ENCODE data around the gene PIK3AP1.
"Not testable (repeated sequence)": the region's sequence is repeated elsewhere in the genome, so short reads cannot be mapped to it uniquely, and the experiment has no call there.

Gene PIK3AP1

DNA sequence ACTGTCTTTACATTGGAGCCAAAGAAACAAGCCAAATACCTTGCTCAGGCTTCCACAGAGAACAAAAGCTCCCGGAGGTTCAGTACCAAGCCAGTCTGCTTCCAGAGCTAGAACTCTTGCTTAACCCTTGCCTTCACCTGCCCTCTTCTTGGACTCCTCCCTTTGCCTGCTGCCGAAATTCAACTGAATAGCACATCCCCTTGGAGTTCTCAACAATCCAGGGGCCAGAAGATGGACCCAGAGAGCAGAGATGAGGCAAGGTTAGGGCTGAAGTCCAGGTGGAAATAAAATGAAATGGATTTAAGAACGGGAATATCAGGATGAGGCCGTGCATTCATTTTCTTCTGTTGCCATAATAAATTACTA, 876 bp upstream of the PIK3AP1 start:
- DNase-seq (ENCODE audit: low read depth in 3 of 3) = no peak

DNA sequence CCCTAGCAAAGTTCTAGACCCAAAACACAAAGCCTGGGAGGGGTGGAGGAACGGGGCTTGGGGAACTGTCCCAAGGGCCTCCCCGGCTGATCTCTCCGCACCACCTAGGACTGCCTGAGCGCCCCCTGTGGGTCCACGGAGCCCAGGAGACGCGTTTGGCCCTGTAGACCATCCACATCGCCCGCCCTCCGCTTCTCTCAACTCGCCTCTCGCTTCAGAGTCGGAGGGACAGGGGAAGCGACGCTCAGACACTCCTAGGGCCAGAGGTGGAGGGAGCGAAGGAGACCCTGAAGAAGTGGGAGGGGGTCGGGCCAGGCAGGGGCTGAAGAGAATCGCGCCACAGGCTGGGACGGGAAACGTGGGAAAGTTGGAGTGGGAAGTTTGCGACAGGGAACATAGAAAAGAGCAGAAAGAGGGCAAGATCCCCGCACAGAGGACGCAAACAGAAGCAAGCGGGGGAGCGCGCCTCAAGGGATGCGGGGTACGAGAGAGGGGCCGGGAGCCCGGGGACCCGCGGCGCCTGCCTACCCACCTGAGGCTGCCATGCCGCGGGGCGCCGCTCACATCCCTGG, 378 bp downstream of the PIK3AP1 start:
- peak in 2 of 3 experiments; percentile 7 to 59 for DNase-seq (ENCODE audit: low read depth in 3 of 3)

DNA sequence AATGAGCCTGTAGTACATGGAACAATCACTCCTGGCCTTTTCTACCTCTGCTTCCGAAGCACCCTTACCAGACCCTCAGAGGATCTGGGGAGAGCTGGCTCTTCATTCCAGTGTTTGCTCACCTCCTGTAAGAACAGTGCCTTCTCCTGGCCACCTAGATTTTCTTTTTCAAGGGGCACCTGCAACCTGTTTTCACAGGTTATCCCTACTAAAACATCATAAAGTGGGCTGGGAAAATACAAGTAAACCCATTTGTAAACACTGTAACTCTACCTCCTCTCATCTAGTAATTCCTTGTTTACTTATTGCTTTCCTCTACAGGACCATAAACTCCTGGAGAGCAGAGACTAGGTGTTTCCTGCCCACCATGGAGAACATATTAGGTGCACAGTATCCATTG, 1.1 kb downstream of the PIK3AP1 start:
- no peak for DNase-seq (ENCODE audit: low read depth in 3 of 3)

DNA sequence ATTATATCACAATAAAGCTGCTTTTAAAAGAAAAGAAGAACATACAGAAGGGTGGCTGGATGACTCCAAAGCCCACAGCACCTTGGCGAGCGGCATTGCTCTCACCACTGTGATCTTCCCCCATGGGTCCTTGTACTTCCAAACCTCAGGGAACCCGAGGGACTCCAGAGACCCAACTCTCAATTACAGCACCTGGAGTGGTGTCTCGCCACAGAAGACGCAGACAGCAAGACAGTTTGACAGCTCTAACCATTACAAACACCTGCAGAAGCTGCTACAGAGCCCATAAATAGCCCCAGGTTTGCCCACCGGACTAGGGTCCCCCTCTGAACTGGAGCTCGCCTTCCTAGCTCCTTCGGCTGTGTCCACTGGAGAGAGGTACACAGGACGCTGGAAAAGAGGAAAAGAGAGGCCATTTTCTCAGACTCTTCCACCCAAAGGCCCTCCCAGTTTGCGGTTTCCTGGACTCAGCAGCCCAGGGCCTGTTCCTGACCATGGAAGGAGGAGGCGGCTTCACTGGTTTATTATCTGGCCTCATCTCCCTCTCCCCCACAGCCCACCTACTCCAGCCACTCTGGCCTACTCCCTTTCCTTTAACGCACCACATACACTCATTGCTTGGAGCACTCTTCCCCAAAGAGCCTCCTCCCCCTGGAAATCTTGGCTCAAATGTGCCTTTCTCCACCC, 1.9 kb downstream of the PIK3AP1 start:
- no peak for DNase-seq (ENCODE audit: low read depth in 3 of 3)

DNA sequence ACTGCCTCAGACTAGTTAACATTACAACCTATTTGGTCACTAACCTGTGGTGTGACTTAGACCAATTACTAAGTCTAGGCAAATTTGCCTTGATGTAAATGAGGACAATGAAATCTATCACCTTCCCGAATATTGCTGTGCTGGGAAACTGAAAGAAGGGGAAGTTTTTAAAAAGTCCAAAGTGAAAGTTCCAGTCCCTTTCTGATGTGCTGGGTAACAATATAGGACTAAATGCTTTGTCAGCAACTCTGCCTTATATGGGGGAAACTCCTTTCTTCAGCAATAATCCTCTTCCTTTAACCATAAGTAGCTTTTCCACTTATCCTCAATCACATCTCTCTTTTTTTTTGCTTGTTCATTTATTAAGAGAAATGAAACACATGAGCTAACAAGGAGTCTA, 3.9 kb downstream of the PIK3AP1 start:
- no peak for DNase-seq (ENCODE audit: low read depth in 3 of 3)

DNA sequence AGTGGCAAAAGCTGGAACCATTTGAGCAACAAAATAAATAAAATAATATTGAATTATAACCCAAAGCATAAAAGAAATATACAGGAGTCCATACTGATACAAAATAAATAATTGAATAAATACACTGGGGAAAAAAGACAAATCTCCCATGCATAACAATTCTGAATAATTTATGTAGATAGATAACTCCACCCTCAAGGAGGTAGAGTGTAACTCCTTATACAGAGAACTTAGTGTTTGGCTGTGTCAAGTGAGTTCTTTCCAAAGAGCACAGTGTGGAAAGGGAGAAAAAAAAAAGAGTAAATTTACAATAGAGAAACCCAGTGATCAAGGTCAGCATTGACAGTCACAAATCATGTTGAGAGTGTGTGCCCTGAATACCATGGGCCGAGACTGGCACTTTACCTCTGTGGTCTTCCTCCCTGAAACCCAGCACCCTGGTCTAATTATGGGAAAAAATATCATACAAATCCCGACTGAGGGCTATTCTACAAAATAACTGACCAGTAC, 5.5 kb downstream of the PIK3AP1 start:
- DNase-seq (ENCODE audit: low read depth in 3 of 3) = no peak

DNA sequence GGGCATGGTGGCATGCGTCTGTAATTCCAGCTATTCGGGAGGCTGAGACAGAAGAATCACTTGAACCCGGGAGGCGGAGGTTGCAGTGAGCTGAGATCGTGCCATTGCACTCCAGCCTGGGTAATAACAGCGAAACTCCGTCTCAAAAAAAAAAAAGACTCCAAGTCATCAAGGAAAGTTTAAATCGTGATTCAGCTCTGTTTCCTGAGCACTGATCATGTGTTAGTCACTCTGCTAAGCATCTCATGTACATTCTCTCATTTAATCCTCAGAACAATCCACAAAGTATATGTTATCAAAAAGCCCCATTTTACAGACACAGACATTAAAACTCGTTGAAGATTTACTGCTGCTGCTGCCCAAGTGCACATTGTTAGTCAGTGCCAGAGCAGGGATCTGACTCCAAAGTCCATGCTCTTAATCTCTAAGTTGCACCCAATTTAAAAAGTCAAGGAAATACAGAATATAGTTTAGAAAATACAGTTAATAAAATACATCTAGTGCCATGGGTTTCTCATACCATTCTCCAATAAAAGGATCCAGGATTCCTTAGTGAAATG, 6.2 kb downstream of the PIK3AP1 start:
- DNase-seq (ENCODE audit: low read depth in 3 of 3) = no peak

DNA sequence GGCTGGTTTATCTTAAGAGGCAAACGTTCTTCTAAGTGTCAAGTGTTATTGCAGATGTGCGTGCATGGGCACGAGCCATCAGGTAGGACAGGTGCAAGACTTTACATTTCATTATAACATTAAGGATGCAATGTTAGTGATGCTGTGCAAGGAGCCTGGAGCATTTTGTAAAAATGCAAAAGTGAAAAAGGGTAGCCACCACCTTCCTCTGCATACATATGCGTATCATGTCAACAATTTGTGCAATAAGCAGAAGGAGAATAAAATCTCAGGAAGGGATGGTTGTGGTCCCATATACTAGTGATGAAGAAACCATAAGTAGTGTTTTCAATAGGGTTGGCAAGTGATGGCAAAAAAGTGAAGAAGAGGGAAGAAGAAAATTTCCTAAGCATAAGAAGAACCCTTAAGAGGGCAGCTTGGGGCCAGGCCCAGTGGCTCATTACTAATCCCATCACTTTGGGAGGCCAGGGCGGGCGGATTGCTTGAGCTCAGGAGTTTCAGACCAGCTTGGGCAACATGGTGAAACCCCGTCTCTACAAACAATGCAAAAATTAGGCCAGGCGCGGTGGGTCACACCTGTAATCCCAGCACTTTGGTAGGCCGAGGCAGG, 7.5 kb downstream of the PIK3AP1 start:
- no peak for DNase-seq (ENCODE audit: low read depth in 3 of 3)

DNA sequence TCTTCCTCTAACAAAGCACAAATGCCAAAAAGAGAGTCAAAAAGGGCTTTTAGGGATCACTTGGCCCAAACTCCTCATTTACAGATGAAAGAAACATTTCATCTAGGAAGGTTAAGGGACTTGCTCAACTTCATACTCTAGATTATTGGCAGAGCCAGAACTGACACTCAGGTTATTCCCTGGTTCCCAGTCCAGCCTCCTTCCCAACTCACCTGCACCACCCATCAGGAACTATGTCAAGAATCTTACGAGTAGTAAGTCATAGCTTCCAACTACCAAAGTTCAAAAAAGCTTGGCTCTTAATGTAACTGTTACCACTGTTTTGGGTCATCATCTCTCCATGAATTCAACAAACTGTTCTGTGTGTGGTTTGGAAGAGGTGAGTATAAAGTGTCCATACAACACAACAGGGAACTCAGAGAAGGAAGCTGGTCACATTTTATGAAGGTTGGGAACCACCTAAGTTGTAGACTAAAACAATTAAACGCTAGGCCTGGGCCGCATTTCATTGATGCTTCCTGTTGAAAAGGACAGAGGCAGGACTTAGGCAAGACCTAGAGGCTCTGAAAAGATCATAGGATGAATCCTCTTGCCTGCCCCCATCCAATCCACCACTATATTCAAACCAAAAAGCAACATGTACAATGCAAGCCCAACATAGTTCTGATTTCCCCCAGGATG, 9.1 kb downstream of the PIK3AP1 start:
- DNase-seq (ENCODE audit: low read depth in 3 of 3) = no peak

DNA sequence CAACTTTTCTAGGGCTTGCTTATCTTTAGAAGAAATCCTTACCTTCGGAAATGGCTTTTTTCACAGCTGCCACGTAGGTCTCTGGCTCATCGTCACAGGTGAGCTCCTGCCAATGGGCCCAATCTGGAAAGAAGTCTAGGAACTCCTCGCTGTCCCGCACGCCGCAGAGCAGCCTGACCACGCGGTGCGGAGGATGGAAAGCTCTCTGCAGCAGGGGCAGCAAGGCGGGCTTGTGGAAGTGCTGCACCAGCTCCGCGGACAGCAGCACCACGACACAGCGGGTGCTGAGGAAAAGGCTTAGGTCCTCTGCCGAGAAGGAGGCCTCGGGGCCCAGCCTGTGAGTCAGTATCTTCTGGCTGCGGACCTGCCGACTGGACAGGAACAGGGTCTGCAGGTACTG, 10.8 kb downstream of the PIK3AP1 start:
- DNase-seq (ENCODE audit: low read depth in 3 of 3) = no peak

DNA sequence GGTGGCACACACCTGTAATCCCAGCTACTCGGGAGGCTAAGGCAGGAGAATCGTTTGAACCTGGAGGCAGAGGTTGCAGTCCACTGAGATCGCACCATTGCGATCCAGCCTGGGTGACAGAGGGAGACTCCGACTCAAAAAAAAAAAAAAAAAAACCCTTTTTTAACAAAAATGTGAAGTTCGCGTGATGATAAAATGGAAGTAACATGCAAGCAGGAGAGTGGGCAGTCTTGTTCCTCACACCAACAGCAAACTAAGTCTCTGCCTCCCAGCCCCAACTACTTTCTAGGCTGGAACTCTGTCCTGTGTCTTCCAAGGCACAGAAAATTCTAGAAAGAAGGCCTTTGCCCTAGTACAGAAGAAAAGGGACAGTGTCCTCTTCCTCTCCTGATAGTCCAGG, 11.3 kb downstream of the PIK3AP1 start:
- DNase-seq (ENCODE audit: low read depth in 3 of 3) = no peak

DNA sequence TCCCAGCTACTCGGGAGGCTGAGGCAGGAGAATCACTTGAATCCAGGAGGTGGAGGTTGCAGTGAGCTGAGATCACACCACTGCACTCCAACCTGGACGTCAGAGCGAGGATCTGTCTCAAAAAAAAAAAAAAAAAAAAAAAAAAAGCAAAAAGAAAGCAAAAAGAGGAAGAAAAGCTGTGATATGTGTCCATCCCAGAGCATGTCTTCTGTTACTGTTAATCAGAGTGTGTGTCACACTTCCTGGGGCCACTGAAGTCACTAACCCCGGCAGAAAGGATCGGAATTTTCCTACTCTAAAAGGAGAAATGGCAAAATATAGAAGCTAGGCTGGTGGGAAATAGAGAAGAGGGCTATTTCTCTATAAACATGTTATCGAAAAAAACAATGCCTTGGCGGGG, 11.9 kb downstream of the PIK3AP1 start:
- DNase-seq (ENCODE audit: low read depth in 3 of 3) = no peak

DNA sequence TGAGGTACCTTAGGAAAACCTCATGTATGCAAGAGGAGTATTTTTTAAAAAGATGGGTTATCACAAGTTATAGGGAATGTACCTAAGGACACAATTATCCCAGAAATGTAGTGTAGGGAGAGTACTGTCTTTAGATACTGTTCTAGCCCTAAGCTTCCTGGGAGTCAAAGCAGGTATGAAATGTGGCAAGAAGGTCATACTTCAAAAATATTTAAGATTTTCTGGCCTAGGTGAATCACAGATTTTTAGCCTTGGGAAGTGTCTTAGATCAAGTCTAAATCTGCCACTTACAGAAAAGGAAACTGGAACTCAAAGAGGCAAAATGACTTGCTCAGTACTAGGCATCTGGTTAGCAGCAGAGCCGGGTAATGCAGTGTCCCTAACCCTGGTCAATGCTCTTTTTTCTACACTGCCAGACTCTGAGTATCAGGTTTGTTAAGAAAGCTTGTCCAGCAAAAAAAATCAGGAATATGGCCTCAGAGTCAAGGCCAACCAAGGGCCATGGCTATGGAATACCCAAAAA, 13.9 kb downstream of the PIK3AP1 start:
- no peak for DNase-seq (ENCODE audit: low read depth in 3 of 3)

DNA sequence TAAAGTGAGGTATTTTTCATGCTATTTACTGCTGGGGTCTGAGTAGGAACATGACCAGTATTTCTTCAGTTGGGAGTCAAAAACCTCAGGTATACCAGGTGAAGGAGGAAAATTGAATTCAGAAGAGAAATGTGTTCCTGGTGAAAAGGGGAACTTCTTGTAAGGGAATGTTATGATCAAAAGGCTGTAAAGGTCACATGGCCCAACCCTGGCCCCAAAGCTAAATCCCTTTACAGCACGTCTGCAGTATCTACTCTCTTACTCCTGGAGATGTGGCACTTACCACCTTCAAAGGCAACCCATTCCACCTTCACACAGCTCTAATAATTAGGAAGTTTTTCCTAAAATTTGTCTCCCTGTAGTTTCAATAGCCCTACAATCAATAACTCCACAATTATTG, 15.2 kb downstream of the PIK3AP1 start:
- no peak for DNase-seq (ENCODE audit: low read depth in 3 of 3)

DNA sequence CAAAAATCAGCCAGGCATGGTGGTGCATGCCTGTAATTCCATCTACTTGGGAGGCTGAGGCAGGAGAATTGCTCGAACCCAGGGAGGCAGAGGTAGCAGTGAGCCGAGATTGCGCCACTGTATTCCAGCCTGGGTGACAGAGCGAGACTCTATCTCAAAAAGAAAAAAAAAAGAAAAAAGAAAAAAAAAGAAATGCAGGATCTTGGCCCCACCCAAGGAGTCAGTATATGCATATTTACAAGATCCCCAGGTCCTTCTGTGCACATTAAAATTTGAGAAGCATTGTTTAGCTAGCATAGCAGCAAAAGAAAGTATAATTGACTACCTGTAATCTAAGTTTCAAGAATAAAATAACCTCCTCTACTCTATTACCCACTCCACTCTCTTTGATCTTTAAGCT, 15.8 kb downstream of the PIK3AP1 start:
- DNase-seq (ENCODE audit: low read depth in 3 of 3) = no peak

DNA sequence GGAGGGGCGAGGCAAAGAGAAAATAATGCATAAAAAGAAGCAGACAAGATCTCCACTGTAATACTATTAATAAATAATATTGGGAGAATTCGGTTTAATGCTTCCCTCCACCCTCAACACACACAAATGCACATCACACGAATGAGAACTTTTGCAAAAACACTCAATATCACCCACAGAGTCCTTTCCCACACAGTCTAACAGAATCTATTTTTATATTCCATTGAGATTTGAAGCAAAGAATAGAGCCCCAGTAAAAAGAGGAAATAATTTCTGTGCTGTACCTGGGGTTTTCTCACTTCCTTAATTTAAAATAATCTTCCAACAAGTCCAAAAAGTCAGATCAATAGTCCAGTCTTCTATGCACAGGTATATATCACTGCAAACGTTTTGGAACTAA, 17.0 kb downstream of the PIK3AP1 start:
- DNase-seq (ENCODE audit: low read depth in 3 of 3) = no peak

DNA sequence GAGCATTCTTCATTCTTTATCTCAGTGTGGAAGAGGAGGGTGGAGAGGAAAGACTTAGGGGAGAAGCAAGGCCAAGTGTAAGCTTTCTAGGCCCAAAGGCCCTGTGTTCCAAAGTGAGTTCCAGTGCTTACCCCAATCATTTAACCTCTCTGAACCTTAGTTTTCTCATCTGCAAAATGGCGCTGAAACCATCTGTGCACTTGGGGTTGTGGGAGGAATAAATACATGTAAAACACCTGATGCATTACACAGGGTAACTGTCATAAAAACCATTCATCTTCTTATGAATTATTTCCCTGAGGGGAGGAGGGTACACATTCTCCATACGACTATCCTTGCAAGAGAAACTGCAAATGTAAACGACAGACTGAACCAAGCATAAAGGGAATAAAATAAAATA, 19.0 kb downstream of the PIK3AP1 start:
- DNase-seq (ENCODE audit: low read depth in 3 of 3) = no peak

DNA sequence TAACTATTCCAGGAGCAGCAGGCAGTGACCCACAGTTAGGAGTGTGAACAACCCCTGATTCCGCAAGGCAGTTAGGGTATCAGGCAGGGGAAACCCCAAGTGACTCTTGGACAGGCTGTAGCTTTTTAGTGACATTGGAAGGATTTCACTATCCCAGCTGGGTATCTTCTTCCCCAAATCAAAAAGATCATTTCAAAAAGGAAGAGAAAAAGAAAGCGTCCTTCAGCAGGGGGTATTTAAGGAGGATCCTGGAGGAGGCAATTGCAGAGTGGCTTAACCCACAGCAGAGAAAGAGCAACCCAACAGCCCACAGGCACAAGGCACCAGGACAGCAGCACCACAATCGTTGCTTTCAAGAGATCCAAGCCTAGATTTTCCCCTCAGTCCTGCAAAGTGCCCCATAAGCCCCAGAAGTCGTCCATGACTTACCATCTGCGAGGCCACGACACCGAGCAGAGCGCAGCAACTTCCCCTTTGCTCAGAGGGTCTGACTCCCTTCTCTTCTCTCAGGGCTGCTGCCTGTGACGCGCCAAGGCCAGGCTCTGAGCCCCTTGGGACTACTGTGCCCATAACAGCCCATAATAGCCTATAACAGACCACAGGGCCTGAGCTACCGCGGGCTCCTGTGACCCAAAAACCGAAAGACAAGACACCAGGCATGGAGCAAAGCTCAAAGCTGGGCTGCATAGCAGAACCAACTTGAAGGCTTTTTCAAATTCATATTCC, 19.8 kb downstream of the PIK3AP1 start:
- DNase-seq (ENCODE audit: low read depth in 3 of 3) = no peak

DNA sequence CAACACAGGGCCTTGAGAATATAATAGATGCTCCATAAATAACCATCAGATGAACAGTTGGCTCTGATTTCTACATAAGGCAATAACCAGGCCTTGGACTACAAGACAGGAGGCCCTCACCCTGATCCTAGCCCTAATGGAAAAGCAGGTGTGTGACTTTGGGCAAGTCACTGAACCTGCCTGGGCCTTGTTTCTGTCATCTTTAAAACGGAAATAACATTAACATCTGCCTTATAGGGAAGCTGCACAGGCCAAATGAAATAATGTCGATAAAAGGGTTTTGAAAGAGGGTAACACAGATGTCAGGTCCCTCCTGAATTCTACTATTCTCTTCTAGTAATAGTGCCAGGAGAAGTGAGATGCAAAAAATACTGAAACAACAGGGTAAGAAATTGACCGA, 20.7 kb downstream of the PIK3AP1 start:
- DNase-seq (ENCODE audit: low read depth in 3 of 3) = no peak

DNA sequence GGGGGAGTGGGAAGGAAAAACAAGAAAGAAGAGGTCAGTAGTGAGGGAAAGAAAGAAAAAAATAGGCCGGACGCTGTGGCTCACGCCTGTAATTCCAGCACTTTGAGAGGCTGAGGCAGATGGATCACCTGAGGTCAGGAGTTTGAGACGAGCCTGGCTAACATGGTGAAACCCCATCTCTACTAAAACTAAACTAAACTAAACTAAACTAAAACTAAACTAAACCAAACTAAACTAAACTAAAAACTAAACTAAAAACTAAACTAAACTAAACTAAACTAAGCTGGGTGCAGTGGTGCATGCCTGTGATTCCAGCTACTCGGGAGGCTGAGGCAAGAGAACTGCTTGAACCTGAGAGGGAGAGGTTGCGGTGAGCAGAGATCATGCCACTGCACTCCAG, 22.0 kb downstream of the PIK3AP1 start:
- not testable (repeated sequence) for DNase-seq (ENCODE audit: low read depth in 3 of 3)

DNA sequence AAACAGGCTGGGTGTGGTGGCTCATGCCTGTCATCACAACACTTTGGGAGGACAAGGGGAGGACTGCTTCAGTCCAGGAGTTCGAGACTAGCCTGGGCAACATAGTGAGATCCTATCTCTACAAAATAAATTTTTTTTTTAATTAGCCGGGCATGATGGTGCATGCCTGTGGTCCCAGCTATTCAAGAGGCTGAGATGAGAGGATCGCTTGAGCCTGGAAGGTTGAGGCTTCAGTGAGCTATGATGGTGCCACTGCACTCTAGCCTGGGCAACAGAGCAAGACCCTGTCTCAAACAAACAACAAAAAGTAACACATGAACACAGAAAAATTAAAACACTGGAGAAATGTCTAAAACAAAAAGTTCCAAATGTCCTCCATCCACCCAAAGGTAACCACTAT, 22.9 kb downstream of the PIK3AP1 start:
- no peak for DNase-seq (ENCODE audit: low read depth in 3 of 3)

All from stimulated activated CD4-positive, alpha-beta T cell treated with anti-CD3 and anti-CD28 coated beads, TNF-alpha, amount 100 ng/mL, for 24 hours (primary cell).